ENCODE measurements around the gene TOP2B. TPM values are rescaled to one million over a fixed set of nuclear protein-coding genes. Genes with fewer than 3 reads are reported as not detected.

The TOP2B gene
- total RNA-seq, 1 donor from 2014 or later = 43.2 TPM

- no peak for TF ChIP-seq CTCF (IDR thresholded peaks at IDR 0.05; ENCODE audit: insufficient read depth, low read length, severe bottlenecking)
- FAIRE-seq (no peak), DNase-seq (ENCODE audit: low read depth) (no peak)
- H3K27me3 ChIP-seq (ENCODE audit: control insufficient read depth, insufficient read depth, low read length) = no peaks in the 10 kb centered on the region
- H3K4me3 ChIP-seq (ENCODE audit: low read depth, low read length) = no peak overlapping the region
- H3K36me3 ChIP-seq (ENCODE audit: control insufficient read depth, insufficient read depth, low read length) = no peaks in the 10 kb centered on the region
These were observed 108.8 kb downstream of the TOP2B start for GRCh38 chr3:25555695-25556437.

GRCh38 chr3:25554376-25554775 lies 110.3 kb downstream of the TOP2B start:
- Histone ChIP-seq H3K27me3 (ENCODE audit: control insufficient read depth, insufficient read depth, low read length) (no peaks in the 10 kb centered on the region), H3K4me3 (ENCODE audit: low read depth, low read length) (no peak overlapping the region), H3K36me3 (ENCODE audit: control insufficient read depth, insufficient read depth, low read length) (no peaks in the 10 kb centered on the region)
- no peak for DNase-seq (ENCODE audit: low read depth)
- TF ChIP-seq CTCF (IDR thresholded peaks at IDR 0.05; ENCODE audit: insufficient read depth, low read length, severe bottlenecking) = no peak
- no peak for FAIRE-seq

GRCh38 chr3:25552251-25552650 lies 112.5 kb downstream of the TOP2B start:
- Histone ChIP-seq H3K27me3 (ENCODE audit: control insufficient read depth, insufficient read depth, low read length) (no peaks in the 10 kb centered on the region), H3K4me3 (ENCODE audit: low read depth, low read length) (no peak overlapping the region), H3K36me3 (ENCODE audit: control insufficient read depth, insufficient read depth, low read length) (no peaks in the 10 kb centered on the region)
- no peak for TF ChIP-seq CTCF (IDR thresholded peaks at IDR 0.05; ENCODE audit: insufficient read depth, low read length, severe bottlenecking)
- DNase-seq (ENCODE audit: low read depth) (no peak), FAIRE-seq (no peak)

DNA sequence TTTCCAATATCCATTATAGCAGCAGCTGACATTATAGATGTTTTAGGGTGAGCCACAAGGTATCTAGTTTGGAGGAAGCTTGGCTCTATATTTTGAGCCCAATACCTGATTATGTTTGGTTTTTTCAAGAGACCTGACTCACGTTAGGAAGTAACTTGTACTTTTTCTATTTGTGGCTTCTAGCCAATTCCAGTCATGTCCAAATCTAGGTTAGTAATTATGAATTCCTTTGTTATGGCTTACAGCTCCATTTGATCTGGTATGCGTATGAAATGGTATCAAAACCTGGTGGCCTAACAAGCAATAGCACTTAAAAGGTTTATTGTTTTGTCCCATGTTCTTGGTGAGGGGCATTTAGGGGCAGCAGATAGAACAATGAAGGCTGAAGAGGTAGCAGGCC lies 115.9 kb downstream of the TOP2B start:
- DNase-seq (ENCODE audit: low read depth) (peak; percentile 75), FAIRE-seq (no peak)
- no peaks in the 10 kb centered on the region for H3K27me3 ChIP-seq (ENCODE audit: control insufficient read depth, insufficient read depth, low read length)
- no peaks in the 10 kb centered on the region for H3K36me3 ChIP-seq (ENCODE audit: control insufficient read depth, insufficient read depth, low read length)
- no peak for TF ChIP-seq CTCF (IDR thresholded peaks at IDR 0.05; ENCODE audit: insufficient read depth, low read length, severe bottlenecking)
- H3K4me3 ChIP-seq (ENCODE audit: low read depth, low read length) = no peak overlapping the region

GRCh38 chr3:25547943-25548674 lies 116.6 kb downstream of the TOP2B start:
- no peak for TF ChIP-seq CTCF (IDR thresholded peaks at IDR 0.05; ENCODE audit: insufficient read depth, low read length, severe bottlenecking)
- peak; percentile 14 for DNase-seq (ENCODE audit: low read depth)
- Histone ChIP-seq H3K27me3 (ENCODE audit: control insufficient read depth, insufficient read depth, low read length) (no peaks in the 10 kb centered on the region), H3K4me3 (ENCODE audit: low read depth, low read length) (no peak overlapping the region), H3K36me3 (ENCODE audit: control insufficient read depth, insufficient read depth, low read length) (no peaks in the 10 kb centered on the region)
- no peak for FAIRE-seq

Other genes with a start within 250 kb of the TOP2B start
- gene RARB, start 236.6 kb downstream of the TOP2B start, total RNA-seq = 0.13 and 0.26 TPM in 2 replicates
- 24.0 and 32.0 TPM in 2 replicates for gene NGLY1, start 118.5 kb upstream of the TOP2B start, total RNA-seq
- gene OXSM, start 125.2 kb upstream of the TOP2B start, total RNA-seq = 18.4 and 24.0 TPM in 2 replicates

Measured in bronchial epithelial cell (primary cell).